HCT116 (cell line): ENCODE data around the gene SELPLG. TPM values are rescaled to one million over a fixed set of nuclear protein-coding genes. Genes with fewer than 3 reads are reported as not detected.
A peak's percentile ranks its signal among the peaks of the same experiment; 100 is the strongest.

Experiments used
- ATAC-seq: fragments of 200-7000 bp; cut with Tn5 transposase; 2 replicates; pipeline ENCODE4 v1.9.1; 2020; ENCODE audit warnings: mild to moderate bottlenecking, moderate library complexity
- BruUV-seq: library from RNA; stranded (reverse); fragments of 400-500 nt; replicated peaks from 2 replicates; lab custom pipeline; 2021; lab: Mats Ljungman, UMichigan
- CTCF ChIA-PET: fragments of 300-600 bp; sonication (Branson Sonifier 250); formaldehyde crosslinking; loops from one replicate; lab custom pipeline; 2021; ENCODE audit warnings: antibody characterized with exemption; lab: Charles Lee
- POLR2A ChIA-PET: fragments of 300-600, 350-600 bp; sonication (Branson Sonifier 250); formaldehyde crosslinking; loops from one replicate; lab custom pipeline; 2021; ENCODE audit warnings: antibody characterized with exemption; lab: Charles Lee
- RAD21 ChIA-PET, 2 experiments: fragments of 300-600 bp; sonication (Branson Sonifier 250); formaldehyde crosslinking; loops; one replicate each; lab custom pipeline; 2023; ENCODE audit warnings: low total read pairs in 2 of 2; ENCODE audit not compliant: uncharacterized antibody in 2 of 2, unreplicated experiment in 2 of 2, low non-redundant PET in 1 of 2; lab: Charles Lee
- DNase-seq: peaks from one replicate; pipeline ENCODE4 v3.0.0-alpha.2; 2010; ENCODE audit warnings: low read depth, low spot score
- H2AFZ ChIP-seq: fragments of 200-600 bp; shearing (Covaris generic), sonication (generic); 2 replicates; pipeline ENCODE4 v1.6.1; 2017; ENCODE audit warnings: low read depth, mixed run types, mixed read lengths, antibody characterized with exemption, low read length; ENCODE audit not compliant: poor library complexity, severe bottlenecking
- H3K27ac ChIP-seq: 2 replicates; pipeline ENCODE4 v1.5.1; 2012; ENCODE audit warnings: low read depth, low read length
- H3K27me3 ChIP-seq: fragments of 200-600 bp; sonication (generic); 2 replicates; pipeline ENCODE4 v1.6.1; 2016; ENCODE audit warnings: mixed run types, low read length, mixed read lengths; ENCODE audit not compliant: insufficient read depth
- H3K36me3 ChIP-seq, 2 experiments: fragments of 200-500 bp in 1 of 2; fragments of 200-600 bp in 1 of 2; sonication (Bioruptor generic) in 1 of 2; sonication (generic) in 1 of 2; 2 replicates each; pipeline versions ENCODE4 v1.5.1 to v1.6.1; 2014 to 2016; ENCODE audit warnings: low read length in 2 of 2, inconsistent platforms in 1 of 2, mixed read lengths in 1 of 2, mixed run types in 1 of 2; ENCODE audit not compliant: insufficient read depth in 2 of 2, control insufficient read depth in 1 of 2
- H3K4me1 ChIP-seq, 2 experiments: fragments of 200-600 bp in 1 of 2; sonication (generic) in 1 of 2; 2 replicates each; pipeline versions ENCODE4 v1.5.1 to v1.6.1; 2012 to 2017; ENCODE audit warnings: low read length in 2 of 2, inconsistent platforms in 1 of 2, mild to moderate bottlenecking in 1 of 2, mixed read lengths in 1 of 2, mixed run types in 1 of 2, moderate library complexity in 1 of 2; ENCODE audit not compliant: insufficient read depth in 2 of 2, control insufficient read depth in 1 of 2
- H3K4me2 ChIP-seq: fragments of 200-600 bp; sonication (generic); 2 replicates; pipeline ENCODE4 v1.6.1; 2017; ENCODE audit warnings: mixed run types, low read length, mixed read lengths
- H3K4me3 ChIP-seq, 2 experiments: fragments of 200-600 bp in 1 of 2; sonication (generic) in 1 of 2; replicated peaks in 1 of 2; 2 replicates each; pipeline ENCODE4 v1.5.1; 2011 to 2016; ENCODE audit warnings: low read length in 2 of 2, control low read depth in 1 of 2, low read depth in 1 of 2, mild to moderate bottlenecking in 1 of 2, mixed read lengths in 1 of 2, mixed run types in 1 of 2
- H3K79me2 ChIP-seq: fragments of 200-600 bp; sonication (generic); 2 replicates; pipeline ENCODE4 v1.6.1; 2017; ENCODE audit warnings: mild to moderate bottlenecking, mixed run types, low read length, moderate library complexity, mixed read lengths; ENCODE audit not compliant: insufficient read depth
- H3K9ac ChIP-seq: fragments of 200-600 bp; sonication (generic); 2 replicates; pipeline ENCODE4 v1.6.1; 2016; ENCODE audit warnings: low read length, mixed read lengths
- H3K9me2 ChIP-seq: fragments of 200-600 bp; sonication (generic), shearing (Covaris generic); 2 replicates; pipeline ENCODE4 v1.6.1; 2017; ENCODE audit warnings: mixed run types, mild to moderate bottlenecking, moderate library complexity; ENCODE audit not compliant: insufficient read depth
- H3K9me3 ChIP-seq, 2 experiments: fragments of 200-500 bp in 1 of 2; fragments of 200-600 bp in 1 of 2; sonication (Bioruptor generic) in 1 of 2; sonication (generic) in 1 of 2; 2 replicates each; pipeline ENCODE4 v1.6.1; 2014 to 2017; ENCODE audit warnings: low read length in 2 of 2, mixed read lengths in 2 of 2, inconsistent platforms in 1 of 2, low read depth in 1 of 2, mild to moderate bottlenecking in 1 of 2, mixed run types in 1 of 2, moderate library complexity in 1 of 2; ENCODE audit not compliant: control insufficient read depth in 1 of 2, insufficient read depth in 1 of 2
- H4K20me1 ChIP-seq: fragments of 200-600 bp; sonication (generic), shearing (Covaris generic); 2 replicates; pipeline ENCODE4 v1.6.1; 2017; ENCODE audit warnings: mixed run types, mild to moderate bottlenecking, moderate library complexity; ENCODE audit not compliant: insufficient read depth
- CTCF ChIP-seq, 3 experiments: fragments of 200-600 bp in 1 of 3; sonication (generic) in 1 of 3; IDR thresholded peaks in 2 of 3; conservative IDR thresholded peaks in 1 of 3; 2 replicates each; pipeline ENCODE4 v1.5.1; 2012 to 2017; ENCODE audit warnings: low read depth in 2 of 3, low read length in 2 of 3, antibody characterized with exemption in 1 of 3, borderline replicate concordance in 1 of 3, control low read depth in 1 of 3, mild to moderate bottlenecking in 1 of 3, mixed read lengths in 1 of 3, mixed run types in 1 of 3, moderate library complexity in 1 of 3; ENCODE audit not compliant: insufficient read depth in 1 of 3
- EZH2 ChIP-seq: fragments of 200-600 bp; sonication (generic); IDR thresholded peaks from 2 replicates; pipeline ENCODE4 v1.6.1; 2017; ENCODE audit warnings: antibody characterized with exemption, mixed run types
- FOSL1 ChIP-seq: IDR thresholded peaks from 2 replicates; pipeline ENCODE4 v1.6.1; 2012; ENCODE audit warnings: low read depth
- JUND ChIP-seq: IDR thresholded peaks from 2 replicates; pipeline ENCODE4 v1.6.1; 2012
- MAX ChIP-seq: IDR thresholded peaks from 2 replicates; pipeline ENCODE4 v1.6.1; 2012
- POLR2A ChIP-seq: IDR thresholded peaks from 2 replicates; pipeline ENCODE4 v1.7.0; 2011; ENCODE audit warnings: borderline replicate concordance; ENCODE audit not compliant: insufficient read depth, insufficient read length; ENCODE audit errors: extremely low read depth
- SP1 ChIP-seq: IDR thresholded peaks from 2 replicates; pipeline ENCODE4 v1.6.1; 2012; ENCODE audit warnings: low read depth
- ZBTB33 ChIP-seq: IDR thresholded peaks from 2 replicates; pipeline ENCODE4 v1.6.1; 2011; ENCODE audit warnings: mild to moderate bottlenecking, low read length, moderate library complexity; ENCODE audit not compliant: insufficient replicate concordance; ENCODE audit errors: extremely low read depth
- ZNF274 ChIP-seq: fragments of 200-500 bp; sonication (Bioruptor generic); IDR thresholded peaks from 2 replicates; pipeline ENCODE4 v1.6.1; 2014; ENCODE audit warnings: mild to moderate bottlenecking, low read depth, low read length, inconsistent platforms
- intact Hi-C: fragments of 100-400 bp; cut with micrococcal nuclease; formaldehyde crosslinking; loops from 2 replicates; pipeline ENCODE4 v1.10.0; 2022
- total RNA-seq: library from RNA; stranded (reverse); gene quantifications from one replicate; pipeline ENCODE4 v1.2.1, GENCODE V29; 2021; ENCODE audit not compliant: unreplicated experiment

The SELPLG gene
- total RNA-seq, 1 experiment from 2014 or later: 1.2 TPM

GRCh38 chr12:108653082-108653516 is 19.4 kb upstream of the SELPLG start:
- intact Hi-C loops: no loop called here
- ChIA-PET CTCF (interaction anchor here (1.5 kb wide), 1 partner anchor 11 kb away, joined by 8 read pairs; no protein-coding TSS in a partner anchor), POLR2A (no interaction called here), RAD21 (no interaction called here)
- Histone ChIP-seq H4K20me1 (no peaks in the 10 kb centered on the region), H3K79me2 (no peaks in the 10 kb centered on the region), H3K4me3 (no peak overlapping the region), H3K9me2 (no peaks in the 10 kb centered on the region), H3K9ac (no peak overlapping the region), H3K4me1 (peaks cover 57 to 60% of the 10 kb centered on the region in 2 experiments), H3K36me3 (peaks cover 0 to 13% of the 10 kb centered on the region in 2 experiments; a peak in 1 of 4 replicates), H2AFZ (no peak overlapping the region), H3K4me2 (0 out of 2 replicates have a peak overlapping the region, but pooled peaks have one; percentile 6), H3K9me3 (no peaks in the 10 kb centered on the region), H3K27me3 (no peaks in the 10 kb centered on the region), H3K27ac (no peak overlapping the region)
- TF ChIP-seq EZH2 (no peak), POLR2A (no peak), ZNF274 (no peak), JUND (no peak), MAX (no peak), SP1 (0 out of 2 replicates have a peak, but pooled peaks have one; percentile 14), ZBTB33 (no peak), FOSL1 (no peak), CTCF (IDR thresholded peaks at IDR 0.05 in 2 of 3, conservative IDR thresholded peaks at IDR 0.05 in 1 of 3; ENCODE audit: borderline replicate concordance in 1 of 3, insufficient read depth in 1 of 3, low read depth in 2 of 3, low read length in 2 of 3) (no peak)
- no TSS peak for BruUV-seq
- DNase-seq: no peak
- no peak for ATAC-seq
